Endothelial cell of hepatic sinusoid (primary cell): Measurements from ENCODE around the gene FHOD1.

Source experiments
- in situ Hi-C: cut with HindIII; loops from 2 replicates; pipeline ENCODE4 v1.10.0; 2017; ENCODE audit warnings: low sequenced_read_pairs

Gene FHOD1

DNA sequence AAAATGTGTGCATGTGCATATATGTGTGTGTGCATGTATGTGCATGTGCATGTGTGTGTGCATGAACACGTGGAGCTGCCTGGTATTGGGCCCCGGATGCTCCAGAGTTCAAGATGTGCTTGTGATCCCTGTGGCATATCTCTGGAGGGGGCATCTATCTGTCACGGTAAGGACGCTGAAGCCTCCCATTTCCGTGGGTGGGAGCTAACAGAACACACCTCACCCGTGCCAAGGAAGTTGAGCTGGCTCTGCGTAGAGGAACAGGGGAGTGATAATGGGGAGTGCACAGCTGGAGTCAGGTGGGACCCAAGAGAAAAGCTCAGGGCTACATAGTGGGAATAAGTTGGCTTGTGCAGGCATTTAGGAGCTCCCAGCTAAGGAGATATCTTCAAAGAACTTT lies 35.6 kb downstream of the FHOD1 start:
- in situ Hi-C loops: no loop called here

DNA sequence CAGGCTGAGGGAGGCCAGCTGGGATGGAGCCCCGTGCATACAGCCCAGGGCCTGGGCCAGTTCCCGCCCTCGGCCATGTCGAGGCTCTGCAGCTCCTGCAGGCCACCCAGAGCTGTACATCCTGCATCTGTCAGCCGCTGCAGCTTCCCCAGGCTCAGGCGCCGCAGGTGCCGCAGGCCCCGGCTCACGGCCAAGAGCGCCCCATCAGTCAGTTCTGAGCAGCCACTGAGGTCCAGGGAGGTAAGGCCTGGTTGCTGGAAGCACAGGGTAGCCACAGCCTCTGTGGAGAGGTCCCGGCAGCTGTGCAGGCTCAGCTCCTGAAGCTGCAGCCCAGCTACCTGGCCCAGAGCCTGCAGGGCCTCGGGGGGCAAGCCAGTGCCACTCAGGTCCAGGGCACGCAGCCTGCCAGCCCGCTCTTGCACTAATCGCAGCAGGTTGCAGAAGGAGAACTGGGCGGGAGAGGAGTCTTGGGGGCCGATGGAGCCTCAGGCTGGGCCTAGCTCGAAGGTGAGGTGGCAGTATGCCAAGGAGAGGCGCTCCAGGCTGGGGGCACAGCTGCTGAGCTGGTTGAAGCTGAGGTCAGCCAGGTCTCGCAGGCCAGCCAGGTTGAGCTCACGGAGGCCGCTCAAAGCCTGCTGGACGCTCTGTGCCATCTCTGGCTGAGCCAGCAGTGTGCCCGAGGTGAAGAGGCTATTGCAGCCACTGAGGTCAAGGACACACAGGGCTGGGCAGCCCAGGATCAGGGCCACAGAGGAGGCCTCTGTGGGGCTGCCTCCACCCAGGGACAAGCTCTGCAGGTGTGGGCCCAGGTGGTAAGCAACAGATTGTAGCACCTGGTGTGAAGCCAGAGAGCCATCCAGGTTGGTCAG lies 37.0 kb downstream of the FHOD1 start:
- in situ Hi-C loops: no loop called here

DNA sequence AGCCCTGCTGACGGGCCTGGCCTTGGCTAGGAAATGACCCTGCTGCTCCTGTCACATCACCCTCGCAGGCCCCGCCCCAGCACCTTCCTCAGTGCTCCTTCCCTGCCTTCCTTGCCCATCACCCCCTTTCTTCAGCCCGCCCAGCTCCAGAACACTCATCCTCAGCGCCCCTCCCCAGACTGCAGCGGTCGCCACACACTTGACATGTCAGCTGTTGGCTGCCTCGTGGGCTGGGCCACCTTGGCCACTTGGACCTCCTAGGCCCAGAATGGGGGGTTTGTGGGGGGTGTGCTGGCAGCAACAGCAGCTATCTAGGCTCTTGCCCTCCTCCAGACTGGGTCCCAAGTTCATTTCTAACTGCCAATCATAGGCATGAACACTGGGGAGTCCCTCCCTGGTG lies 37.7 kb downstream of the FHOD1 start:
- in situ Hi-C loops: no loop called here

DNA sequence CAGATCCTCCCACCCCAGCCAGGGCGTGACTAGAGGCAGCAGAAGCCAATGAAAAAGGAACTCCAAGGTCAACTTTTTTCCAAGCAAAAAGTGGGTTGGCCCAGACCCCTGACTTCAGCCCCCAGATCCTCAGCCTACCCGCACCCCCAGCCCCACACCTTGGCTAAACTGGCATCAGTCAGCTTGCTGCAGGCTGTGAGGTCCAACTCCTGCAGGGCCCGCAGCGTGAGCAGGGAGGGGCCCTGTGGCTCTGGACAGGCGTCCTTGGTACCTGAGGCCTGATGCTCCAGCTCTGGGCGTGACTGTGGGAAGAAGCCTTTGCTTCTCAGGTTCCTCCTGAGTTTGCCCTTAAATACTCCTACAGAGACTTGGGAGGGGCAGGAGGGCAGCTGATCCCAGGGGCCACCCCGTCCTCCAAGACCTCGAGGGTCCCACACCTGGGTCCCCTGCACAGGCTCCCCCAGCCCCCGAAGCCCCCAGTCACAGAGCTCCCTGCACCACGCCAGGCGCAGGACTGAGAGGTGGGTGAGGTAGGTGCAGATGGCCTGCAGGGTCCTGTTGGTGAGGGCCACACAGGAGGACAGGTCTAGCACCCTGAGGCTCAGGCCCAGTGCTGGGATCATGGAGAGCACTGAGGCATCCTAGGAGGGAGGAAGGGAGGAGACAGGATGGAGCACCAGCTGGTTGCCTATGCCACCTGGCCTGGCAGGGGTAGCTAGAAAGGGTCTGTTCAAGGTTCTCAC lies 39.0 kb downstream of the FHOD1 start:
- in situ Hi-C loops: no loop called here

DNA sequence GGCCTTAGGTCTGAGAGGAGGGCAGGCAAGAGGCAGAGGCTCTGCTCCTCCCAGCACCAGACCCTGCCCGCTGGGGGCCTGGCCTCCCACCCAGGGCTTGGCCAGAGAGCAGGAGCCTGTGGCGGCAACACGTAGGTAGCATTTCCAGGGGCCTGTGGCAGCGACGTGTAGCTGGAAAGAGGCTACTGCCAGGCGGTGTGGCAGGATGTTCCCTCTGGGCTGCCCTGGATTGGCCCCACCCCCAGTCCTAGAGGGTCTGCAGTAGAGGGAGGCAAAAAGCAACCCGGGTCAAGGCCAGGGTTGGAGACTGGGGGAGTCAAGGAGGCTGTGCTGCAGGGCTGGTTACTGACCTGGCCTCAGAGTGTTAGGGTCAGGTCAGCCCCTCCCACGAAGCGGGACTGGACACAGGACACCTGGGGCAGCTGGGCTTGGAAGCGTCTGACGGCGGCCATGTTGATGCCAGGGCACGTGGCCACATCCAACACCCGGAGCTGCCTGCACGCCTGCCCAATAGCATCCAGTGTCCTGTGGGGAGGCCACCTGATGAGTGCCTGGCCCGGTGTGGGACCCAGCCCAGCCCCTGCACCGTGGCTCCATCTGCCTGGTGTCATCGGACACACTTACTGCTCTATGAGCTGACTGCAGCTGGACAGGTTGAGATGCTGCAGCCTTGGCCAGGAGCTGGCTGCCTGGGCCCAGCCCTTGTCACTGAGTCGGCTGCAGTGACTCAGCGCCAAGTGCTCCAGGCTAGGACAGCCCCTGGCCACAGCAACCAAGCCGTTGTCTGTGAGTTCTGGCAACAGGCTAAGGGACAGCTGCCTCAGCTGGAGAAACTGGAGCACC lies 39.8 kb downstream of the FHOD1 start:
- in situ Hi-C loops: no loop called here

DNA sequence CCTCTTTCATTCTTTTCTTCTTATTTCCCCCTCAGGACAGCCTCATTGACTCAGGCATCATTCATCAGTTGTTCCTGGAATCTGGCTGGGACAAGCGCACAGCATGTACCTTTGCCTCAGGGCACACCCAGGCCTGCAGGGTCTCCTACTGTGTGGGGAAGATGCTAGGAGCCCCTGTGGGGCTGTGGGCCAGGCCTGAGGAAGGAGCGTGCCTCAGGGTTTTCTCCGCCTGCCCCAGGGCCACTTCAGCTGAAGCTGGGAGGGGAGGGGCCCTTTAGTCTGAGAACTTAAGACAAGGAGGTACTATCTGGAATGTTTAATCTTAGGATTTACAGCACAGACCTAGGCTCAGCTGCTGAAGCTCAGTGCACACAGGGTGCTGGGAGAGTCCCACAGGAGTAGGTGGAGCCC lies 40.4 kb downstream of the FHOD1 start:
- in situ Hi-C loops: no loop called here

DNA sequence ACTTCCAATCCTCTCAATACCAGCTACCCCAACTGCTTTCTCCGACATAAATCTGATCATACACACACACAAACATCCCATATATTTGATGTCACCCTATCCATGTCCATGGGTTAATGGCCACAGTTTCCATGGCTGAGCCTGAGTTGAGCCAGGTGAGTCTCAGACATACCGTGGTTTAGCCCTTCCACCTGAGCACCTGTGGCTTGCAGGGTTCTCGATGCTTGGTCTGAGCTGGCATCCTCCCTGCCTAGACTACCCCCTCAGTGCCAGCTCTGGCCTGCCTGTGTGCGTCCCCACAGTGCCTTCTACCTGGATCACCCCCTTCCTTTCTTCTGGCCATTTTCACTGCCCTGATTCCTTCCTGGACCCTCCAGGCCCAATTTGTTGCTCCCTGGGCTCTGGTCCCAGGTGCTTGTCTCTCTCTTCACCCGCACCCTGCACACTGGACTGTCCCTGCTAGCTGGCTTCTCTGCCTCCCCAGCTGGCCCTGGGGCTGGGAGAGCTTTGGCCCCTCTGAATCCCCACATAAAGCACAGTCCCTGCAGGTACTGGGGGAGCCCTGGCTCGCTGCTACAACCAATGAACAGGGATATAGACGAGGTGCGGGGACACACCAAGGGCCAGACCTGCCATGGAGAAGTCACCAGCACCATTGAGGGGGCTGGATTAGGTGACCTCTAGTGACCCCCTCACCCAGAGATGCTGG lies 41.0 kb downstream of the FHOD1 start:
- in situ Hi-C loops: no loop called here

DNA sequence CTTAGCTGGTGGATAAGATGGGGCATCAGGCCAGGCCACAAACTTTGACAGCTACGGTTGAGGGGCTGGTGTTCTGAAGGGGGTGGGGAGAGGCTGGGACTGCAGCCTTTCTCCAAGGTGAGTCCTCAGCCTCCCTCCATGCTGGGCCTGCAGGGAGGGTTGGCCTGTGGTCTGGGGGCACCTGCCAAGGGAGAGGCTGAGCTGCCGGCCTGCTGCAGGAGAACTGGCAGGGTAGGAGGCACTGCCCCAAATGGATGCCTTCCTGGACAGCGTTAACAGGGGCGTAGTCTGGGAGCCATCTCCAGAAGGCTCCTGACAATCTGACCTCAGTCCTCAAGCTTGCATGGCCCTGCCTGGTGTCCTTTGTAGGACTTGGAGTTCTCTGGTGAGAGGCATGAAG lies 43.2 kb downstream of the FHOD1 start:
- in situ Hi-C loops: no loop called here

DNA sequence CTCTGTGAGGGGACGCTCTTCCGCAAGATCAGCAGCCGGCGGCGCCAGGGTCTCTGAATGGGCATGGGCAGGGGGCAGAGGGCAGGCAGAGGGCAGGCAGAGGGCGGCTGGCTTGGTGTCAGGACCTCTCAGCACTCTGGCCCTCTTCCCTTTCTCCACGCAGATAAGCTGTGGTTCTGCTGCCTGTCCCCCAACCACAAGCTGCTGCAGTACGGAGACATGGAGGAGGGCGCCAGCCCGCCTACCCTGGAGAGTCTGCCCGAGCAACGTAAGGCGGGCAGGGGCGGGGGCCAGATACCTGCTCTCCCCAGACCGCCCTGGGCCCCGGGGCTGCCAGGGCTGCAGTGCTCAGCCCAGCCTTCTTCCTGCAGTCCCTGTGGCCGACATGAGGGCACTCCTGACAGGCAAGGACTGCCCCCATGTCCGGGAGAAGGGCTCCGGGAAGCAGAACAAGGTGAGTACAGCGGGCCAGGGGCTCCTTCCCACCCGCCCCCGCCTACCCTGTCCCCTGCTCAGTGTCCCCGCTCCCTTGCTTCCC lies 44.3 kb downstream of the FHOD1 start:
- in situ Hi-C loops: no loop called here

DNA sequence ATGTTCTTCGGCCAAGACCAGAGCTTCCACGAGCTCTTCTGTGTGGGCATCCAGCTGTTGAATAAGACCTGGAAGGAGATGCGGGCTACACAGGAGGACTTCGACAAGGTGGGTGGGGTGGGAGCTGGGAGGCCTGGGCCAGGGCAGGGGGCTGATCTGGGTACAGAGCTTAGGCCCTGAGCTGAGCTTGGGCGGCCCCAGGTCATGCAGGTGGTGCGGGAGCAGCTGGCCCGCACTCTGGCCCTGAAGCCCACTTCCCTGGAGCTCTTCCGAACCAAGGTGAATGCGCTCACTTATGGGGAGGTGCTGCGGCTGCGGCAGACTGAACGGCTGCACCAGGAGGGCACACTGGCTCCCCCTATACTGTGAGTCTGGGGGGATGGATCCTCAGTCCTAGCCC lies 44.9 kb downstream of the FHOD1 start:
- in situ Hi-C loops: no loop called here

DNA sequence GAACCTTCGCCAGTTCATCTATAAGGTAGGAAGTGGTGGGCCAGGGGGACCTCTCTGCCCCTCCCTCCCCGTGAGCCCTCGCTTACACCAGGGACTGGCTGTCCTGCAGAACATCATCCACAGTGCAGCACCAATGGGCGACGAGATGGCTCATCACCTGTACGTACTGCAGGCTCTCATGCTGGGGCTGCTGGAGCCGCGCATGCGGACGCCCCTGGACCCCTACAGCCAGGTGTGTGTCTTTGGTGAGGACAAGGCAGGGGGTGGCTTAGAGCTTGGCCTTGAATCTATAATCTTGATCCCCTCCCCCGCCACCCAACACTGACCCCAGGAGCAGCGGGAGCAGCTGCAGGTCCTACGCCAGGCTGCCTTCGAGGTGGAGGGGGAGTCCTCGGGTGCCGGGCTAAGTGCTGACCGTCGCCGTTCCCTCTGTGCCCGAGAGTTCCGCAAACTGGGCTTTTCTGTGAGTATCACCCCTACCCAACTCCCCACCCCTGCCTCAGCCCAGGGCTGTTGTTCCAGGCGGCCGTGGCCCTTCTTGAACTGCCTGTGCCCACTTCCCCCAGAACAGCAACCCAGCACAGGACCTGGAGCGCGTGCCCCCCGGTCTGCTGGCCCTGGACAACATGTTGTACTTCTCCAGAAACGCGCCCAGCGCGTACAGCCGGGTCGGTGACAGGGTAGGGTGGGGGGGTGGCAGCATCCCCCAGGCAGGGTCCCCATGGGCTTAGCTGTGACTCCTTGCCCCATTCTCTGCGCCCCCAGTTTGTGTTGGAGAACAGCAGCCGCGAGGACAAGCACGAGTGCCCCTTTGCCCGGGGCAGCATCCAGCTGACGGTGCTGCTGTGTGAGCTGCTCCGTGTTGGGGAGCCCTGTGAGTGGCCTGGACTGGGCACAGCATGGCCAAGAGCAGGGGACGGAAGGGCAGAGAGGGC lies 45.6 kb downstream of the FHOD1 start:
- in situ Hi-C loops: no loop called here

DNA sequence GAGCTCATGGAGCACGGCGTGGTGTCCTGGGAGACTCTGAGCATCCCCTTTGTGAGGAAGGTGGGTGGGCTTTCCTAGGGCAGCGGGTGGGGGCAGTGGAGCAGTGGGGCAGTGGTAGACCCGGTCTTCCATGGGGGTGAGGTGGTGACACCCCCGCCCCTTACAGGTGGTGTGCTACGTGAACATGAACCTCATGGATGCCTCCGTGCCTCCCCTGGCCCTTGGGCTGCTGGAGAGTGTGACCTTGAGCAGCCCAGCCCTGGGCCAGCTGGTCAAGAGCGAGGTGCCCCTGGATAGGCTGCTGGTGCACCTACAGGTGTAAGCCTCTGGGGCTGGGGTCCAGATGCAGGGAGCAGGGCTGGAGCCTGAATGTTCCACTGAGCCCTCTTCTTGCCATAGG lies 46.8 kb downstream of the FHOD1 start:
- in situ Hi-C loops: no loop called here

DNA sequence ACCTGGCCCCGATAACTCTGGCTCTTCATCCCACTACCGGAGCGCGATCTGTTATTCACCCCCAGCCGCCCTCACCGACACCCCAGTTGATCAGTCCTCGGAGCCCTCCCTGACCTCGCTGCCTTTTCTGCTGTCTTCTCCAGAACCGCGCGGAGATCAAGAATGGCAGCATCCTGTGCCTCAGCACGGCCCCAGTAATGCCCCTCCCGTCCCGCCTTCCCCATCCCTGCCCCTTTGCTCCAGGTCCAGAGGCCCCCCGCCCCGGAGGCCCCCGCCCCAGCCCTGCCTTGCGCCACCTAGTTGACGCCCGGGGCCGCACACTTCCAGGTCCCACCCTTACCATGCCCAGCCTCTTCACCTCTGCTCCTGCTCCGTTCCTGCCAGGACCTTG lies 47.5 kb downstream of the FHOD1 start:
- in situ Hi-C loops: loop anchor here (5.0 kb wide), 1 partner anchor 37 kb away; no protein-coding TSS in a partner anchor

DNA sequence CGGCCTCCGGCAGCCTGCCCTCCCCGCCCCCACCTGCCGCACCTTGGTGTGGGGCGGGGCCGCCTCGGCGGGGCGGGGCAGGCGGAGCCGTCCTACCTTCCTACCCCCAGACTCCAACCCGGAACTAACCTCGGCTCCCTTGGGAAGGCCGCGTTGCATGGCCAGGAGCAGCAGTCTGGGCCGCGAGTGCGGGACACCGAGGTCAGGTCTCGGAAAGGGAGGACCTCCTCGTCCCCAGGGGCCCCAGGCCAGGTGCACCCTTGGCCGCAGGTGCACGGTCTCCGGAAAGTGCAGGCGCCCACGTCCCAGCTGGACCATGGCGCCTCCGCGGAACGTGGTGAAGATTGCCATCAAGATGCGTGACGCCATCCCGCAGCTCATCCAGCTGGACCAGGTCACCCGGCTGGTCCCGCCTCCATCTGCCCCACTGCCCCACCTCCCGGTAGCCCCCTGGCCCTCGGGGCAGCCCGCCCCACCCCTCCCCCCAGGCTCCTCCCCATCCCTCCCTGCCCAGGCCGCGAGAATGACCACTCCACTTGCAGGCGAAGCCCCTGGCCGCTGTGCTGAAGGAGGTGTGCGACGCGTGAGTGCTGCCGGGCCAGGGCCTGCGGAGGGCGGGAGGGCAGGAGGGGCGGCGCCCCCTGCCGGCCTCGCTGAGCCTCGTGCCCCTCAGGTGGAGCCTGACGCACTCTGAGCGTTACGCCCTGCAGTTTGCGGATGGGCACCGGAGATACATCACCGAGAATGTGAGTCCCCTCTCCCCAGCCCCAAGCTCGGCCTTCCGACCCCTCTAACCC lies 48.1 kb downstream of the FHOD1 start, which contains the start of gene ELMO3:
Gene ELMO3 (plus strand): TSS at position 121 of the 797 bp plus-strand sequence. CDS start 196 bp downstream, at position 317.
- in situ Hi-C loops: loop anchor here (5.0 kb wide), 1 partner anchor 38 kb away; no protein-coding TSS in a partner anchor

DNA sequence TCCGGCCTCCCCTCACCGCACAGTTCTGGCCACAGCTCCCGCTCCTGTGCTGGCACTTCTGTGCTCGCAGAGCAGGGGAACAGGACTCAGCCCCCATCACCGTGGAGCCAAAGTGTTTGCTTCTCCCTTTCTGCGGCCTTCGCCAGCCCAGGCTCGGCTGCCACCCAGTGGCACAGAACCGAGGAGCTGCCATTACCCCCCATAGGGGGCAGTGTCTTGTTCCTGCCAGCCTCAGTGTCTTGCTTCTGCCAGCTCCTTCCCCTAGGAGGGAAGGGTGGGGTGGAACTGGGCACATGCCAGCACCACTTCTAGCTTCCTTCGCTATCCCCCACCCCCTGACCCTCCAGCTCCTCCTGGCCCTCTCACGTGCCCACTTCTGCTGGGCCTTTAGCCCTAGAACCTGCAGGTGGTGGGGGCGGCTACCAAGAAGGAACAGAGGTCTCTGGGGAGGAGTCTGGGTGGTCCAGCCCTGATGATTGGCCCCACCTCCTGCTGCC lies 49.0 kb downstream of the FHOD1 start:
- in situ Hi-C loops: loop anchor here (5.0 kb wide), 1 partner anchor 39 kb away; no protein-coding TSS in a partner anchor

DNA sequence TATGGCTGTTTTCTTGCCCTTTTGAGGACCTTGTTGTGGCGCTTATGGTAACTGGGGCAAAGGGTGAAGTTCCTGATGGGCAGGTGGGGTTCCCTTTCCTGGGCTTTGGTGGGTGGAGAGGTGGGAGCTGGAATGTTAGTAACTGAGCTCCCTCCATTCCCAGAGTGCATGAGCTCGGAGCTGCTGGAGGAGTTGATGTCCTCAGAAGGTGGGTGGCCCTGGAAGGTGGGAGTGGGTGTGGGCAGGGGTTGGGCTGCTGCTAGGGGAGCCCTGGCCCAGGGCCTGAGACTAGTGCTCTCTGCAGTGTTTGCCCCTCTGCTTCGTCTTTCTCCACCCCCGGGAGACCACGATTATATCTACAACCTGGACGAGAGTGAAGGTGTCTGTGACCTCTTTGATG lies 49.6 kb downstream of the FHOD1 start:
- in situ Hi-C loops: loop anchor here (5.0 kb wide), 1 partner anchor 40 kb away; no protein-coding TSS in a partner anchor

DNA sequence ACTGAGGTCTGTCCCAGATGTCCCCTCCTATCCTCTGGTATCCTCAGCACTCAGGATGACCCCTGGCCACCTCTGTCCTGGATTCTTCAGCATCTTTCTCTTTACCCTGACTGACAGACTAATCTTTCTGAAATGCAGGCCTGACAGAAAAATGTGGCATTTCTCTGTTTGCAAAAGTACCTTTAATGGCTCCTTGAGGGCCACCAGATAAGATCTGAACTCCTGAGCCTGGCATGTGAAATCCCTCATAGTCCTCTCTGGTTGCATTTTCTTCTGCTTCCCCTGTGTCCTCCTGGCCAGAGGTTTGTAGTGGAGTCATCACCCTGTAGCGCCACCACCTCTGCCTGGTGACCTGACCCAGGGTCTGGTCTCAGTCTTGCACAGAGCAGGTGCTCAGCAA lies 50.4 kb downstream of the FHOD1 start:
- in situ Hi-C loops: loop anchor here (5.0 kb wide), 1 partner anchor 40 kb away; no protein-coding TSS in a partner anchor

DNA sequence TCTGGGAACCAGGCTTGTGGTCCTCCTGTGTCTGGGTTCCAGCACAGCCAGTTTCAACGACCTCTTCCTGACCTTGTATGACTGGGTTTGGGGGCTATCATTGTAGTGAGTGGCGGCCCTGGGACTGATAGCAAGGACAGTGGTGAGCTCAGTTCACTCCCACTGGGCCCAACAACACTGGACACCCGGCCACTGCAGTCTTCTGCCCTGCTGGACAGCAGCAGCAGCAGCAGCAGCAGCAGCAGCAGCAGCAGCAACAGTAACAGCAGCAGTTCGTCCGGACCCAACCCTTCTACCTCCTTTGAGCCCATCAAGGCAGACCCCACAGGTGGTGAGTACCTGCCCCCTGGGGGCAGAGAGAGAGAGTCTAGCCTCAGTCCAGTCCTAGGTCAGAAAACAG lies 51.6 kb downstream of the FHOD1 start:
- in situ Hi-C loops: loop anchor here (5.0 kb wide), 1 partner anchor 42 kb away; no protein-coding TSS in a partner anchor
